CD4-positive, CD25-positive, alpha-beta regulatory T cell (primary cell): ENCODE results near the gene BPIFB6. TPM values are rescaled to one million over a fixed set of nuclear protein-coding genes. Genes with fewer than 3 reads are reported as not detected.
A peak's percentile ranks its signal among the peaks of the same experiment; 100 is the strongest.

Experiments
- ATAC-seq, 2 donors: fragments of 150-1000 bp; cut with Tn5 transposase; one replicate each; pipeline ENCODE4 v1.10.0; 2021; ENCODE audit warnings: low read depth in 2 of 2, moderate number of reproducible peaks in 2 of 2, moderate library complexity in 1 of 2
- DNase-seq, 3 donors: peaks; one replicate each; pipeline versions ENCODE4 v3.0.0 to v3.0.0-alpha.2; 2012 to 2022; ENCODE audit warnings: mixed read lengths in 1 of 3
- H3K27ac ChIP-seq: one replicate; pipeline ENCODE4 v1.7.0; 2013; ENCODE audit warnings: mild to moderate bottlenecking, low read length; ENCODE audit not compliant: insufficient read depth, poor library complexity, severe bottlenecking
- H3K27me3 ChIP-seq: one replicate; pipeline ENCODE4 v1.7.0; 2013; ENCODE audit warnings: low read length; ENCODE audit not compliant: control insufficient read depth, insufficient read depth
- H3K36me3 ChIP-seq: one replicate; pipeline ENCODE4 v1.7.0; 2013; ENCODE audit warnings: mild to moderate bottlenecking, low read length, moderate library complexity; ENCODE audit not compliant: control insufficient read depth, insufficient read depth
- H3K4me1 ChIP-seq: 2 replicates; pipeline ENCODE4 v1.7.0; 2013; ENCODE audit warnings: mild to moderate bottlenecking, low read length; ENCODE audit not compliant: insufficient read depth, control insufficient read depth, poor library complexity, severe bottlenecking
- H3K4me3 ChIP-seq: one replicate; pipeline ENCODE4 v1.7.0; 2013; ENCODE audit warnings: low read depth, mild to moderate bottlenecking, low read length, moderate library complexity
- H3K9me3 ChIP-seq, 2 experiments: 1 replicate in 1 of 2; 2 replicates in 1 of 2; pipeline ENCODE4 v1.7.0; 2013; ENCODE audit warnings: low read length in 2 of 2, mild to moderate bottlenecking in 1 of 2, moderate library complexity in 1 of 2; ENCODE audit not compliant: control insufficient read depth in 2 of 2
- H3K27ac Mint-ChIP-seq, 3 donors: one replicate each; pipeline ENCODE4 v1.8.0; 2020 to 2022; ENCODE audit warnings: mild to moderate bottlenecking in 3 of 3, mixed read lengths in 3 of 3, moderate library complexity in 2 of 3
- H3K27me3 Mint-ChIP-seq: one replicate; pipeline ENCODE4 v1.8.0; 2022; ENCODE audit warnings: mild to moderate bottlenecking, mixed read lengths
- H3K36me3 Mint-ChIP-seq: one replicate; pipeline ENCODE4 v1.8.0; 2020; ENCODE audit warnings: mixed read lengths
- H3K4me1 Mint-ChIP-seq, 4 donors: one replicate each; pipeline ENCODE4 v1.8.0; 2020 to 2022; ENCODE audit warnings: mixed read lengths in 4 of 4, mild to moderate bottlenecking in 1 of 4
- H3K4me3 Mint-ChIP-seq, 4 donors: one replicate each; pipeline ENCODE4 v1.8.0; 2020 to 2022; ENCODE audit warnings: mild to moderate bottlenecking in 4 of 4, mixed read lengths in 4 of 4, moderate library complexity in 3 of 4
- H3K9me3 Mint-ChIP-seq, 7 donors: one replicate each; pipeline ENCODE4 v1.8.0; 2020 to 2022; ENCODE audit warnings: mixed read lengths in 7 of 7, mild to moderate bottlenecking in 3 of 7, moderate library complexity in 2 of 7
- polyA plus RNA-seq, 4 donors: library from polyadenylated mRNA; unstranded; fragments of 300-500 nt; fragmentation: Illumina TruSeq; gene quantifications; one replicate each; pipeline ENCODE4 v1.2.3, GENCODE V29; 2021
- total RNA-seq: library from RNA; stranded (reverse); gene quantifications from one replicate; pipeline ENCODE4 v1.2.3, GENCODE V29; 2022

BPIFB6 gene
- total and polyA plus RNA-seq, 5 donors from 2014 or later = not detected

GRCh38 chr20:33033381-33033780 lies 1.9 kb downstream of the BPIFB6 start:
- Histone ChIP-seq H3K36me3 (no peaks in the 10 kb centered on the region), H3K9me3 (peaks cover 0 to 2% of the 10 kb centered on the region in 2 experiments), H3K4me1 (no peaks in the 10 kb centered on the region), H3K27ac (no peak overlapping the region), H3K27me3 (no peaks in the 10 kb centered on the region), H3K4me3 (no peak overlapping the region)
- Mint-ChIP-seq H3K27me3 (no peaks in the 10 kb centered on the region), H3K9me3 (peaks cover 0 to 8% (median 1%) of the 10 kb centered on the region in 7 donors), H3K36me3 (no peaks in the 10 kb centered on the region), H3K27ac (no peak overlapping the region), H3K4me1 (peaks cover 0 to 3% (median 1%) of the 10 kb centered on the region in 4 donors), H3K4me3 (no peak overlapping the region)
- DNase-seq (no peak), ATAC-seq (no peak)

GRCh38 chr20:33034115-33034514 lies 2.7 kb downstream of the BPIFB6 start:
- H3K4me1 ChIP-seq = no peaks in the 10 kb centered on the region
- H3K27me3 ChIP-seq = no peaks in the 10 kb centered on the region
- Mint-ChIP-seq H3K9me3 (peaks cover 0 to 8% (median 1%) of the 10 kb centered on the region in 7 donors), H3K4me1 (peaks cover 0 to 3% (median 1%) of the 10 kb centered on the region in 4 donors), H3K27me3 (no peaks in the 10 kb centered on the region), H3K27ac (no peak overlapping the region), H3K4me3 (no peak overlapping the region), H3K36me3 (no peaks in the 10 kb centered on the region)
- ATAC-seq (no peak), DNase-seq (no peak)
- H3K36me3 ChIP-seq = no peaks in the 10 kb centered on the region
- peaks cover 0 to 2% of the 10 kb centered on the region in 2 experiments for H3K9me3 ChIP-seq
- H3K27ac ChIP-seq = no peak overlapping the region
- no peak overlapping the region for H3K4me3 ChIP-seq

DNA sequence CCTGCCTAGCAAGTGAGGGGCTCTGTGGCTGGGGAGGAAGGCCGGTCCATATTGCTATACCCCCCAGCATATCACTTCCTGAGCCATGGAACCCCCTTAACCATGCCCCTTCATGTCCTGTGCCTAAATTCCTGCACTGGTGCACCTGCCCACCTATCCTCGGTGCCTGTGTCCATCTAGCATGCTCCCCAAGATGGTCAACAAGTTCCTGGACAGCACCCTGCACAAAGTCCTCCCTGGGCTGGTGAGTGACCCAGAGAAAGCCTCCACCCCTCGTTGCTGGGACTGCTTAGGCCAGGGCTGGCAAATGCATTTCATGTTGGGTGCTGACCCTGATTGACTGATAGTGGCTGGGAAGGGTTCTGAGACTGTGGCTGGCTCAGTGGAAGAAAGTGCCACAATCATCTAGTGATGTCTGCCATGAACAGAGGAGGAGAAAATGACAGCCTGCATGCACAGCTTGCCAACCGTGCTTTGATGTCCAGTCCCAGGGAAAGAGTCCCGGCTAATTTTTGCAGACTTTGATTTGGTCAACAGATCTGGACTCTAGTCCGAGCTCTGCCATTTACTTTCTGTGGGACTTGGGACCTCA lies 3.5 kb downstream of the BPIFB6 start:
- no peak for DNase-seq
- Histone ChIP-seq H3K36me3 (no peaks in the 10 kb centered on the region), H3K4me3 (no peak overlapping the region), H3K9me3 (peaks cover 0 to 2% of the 10 kb centered on the region in 2 experiments), H3K27ac (no peak overlapping the region), H3K27me3 (no peaks in the 10 kb centered on the region), H3K4me1 (no peaks in the 10 kb centered on the region)
- H3K9me3 Mint-ChIP-seq = peaks cover 0 to 8% (median 1%) of the 10 kb centered on the region in 7 donors
- ATAC-seq = no peak
- peak overlapping the region in 1 of 3 donors; percentile 56 for H3K27ac Mint-ChIP-seq
- H3K4me1 Mint-ChIP-seq = peaks cover 0 to 3% (median 1%) of the 10 kb centered on the region in 4 donors
- H3K27me3 Mint-ChIP-seq = no peaks in the 10 kb centered on the region
- H3K36me3 Mint-ChIP-seq = no peaks in the 10 kb centered on the region
- no peak overlapping the region for H3K4me3 Mint-ChIP-seq

GRCh38 chr20:33037456-33037855 lies 6.0 kb downstream of the BPIFB6 start:
- no peaks in the 10 kb centered on the region for H3K36me3 ChIP-seq
- no peaks in the 10 kb centered on the region for H3K4me1 ChIP-seq
- Mint-ChIP-seq H3K4me1 (peaks cover 0 to 3% (median 1%) of the 10 kb centered on the region in 4 donors), H3K27me3 (peaks cover 5% of the 10 kb centered on the region), H3K9me3 (peaks cover 0 to 8% (median 1%) of the 10 kb centered on the region in 7 donors), H3K4me3 (no peak overlapping the region), H3K36me3 (no peaks in the 10 kb centered on the region), H3K27ac (no peak overlapping the region)
- no peak for ATAC-seq
- peaks cover 0 to 2% of the 10 kb centered on the region in 2 experiments for H3K9me3 ChIP-seq
- H3K27me3 ChIP-seq = no peaks in the 10 kb centered on the region
- DNase-seq = no peak
- H3K27ac ChIP-seq = no peak overlapping the region
- H3K4me3 ChIP-seq = no peak overlapping the region

- Histone ChIP-seq H3K27ac (no peak overlapping the region), H3K9me3 (peaks cover 0 to 2% of the 10 kb centered on the region in 2 experiments), H3K36me3 (no peaks in the 10 kb centered on the region), H3K4me1 (no peaks in the 10 kb centered on the region), H3K27me3 (no peaks in the 10 kb centered on the region), H3K4me3 (no peak overlapping the region)
- ATAC-seq (no peak), DNase-seq (no peak)
- Mint-ChIP-seq H3K27ac (no peak overlapping the region), H3K9me3 (peaks cover 0 to 5% (median 0%) of the 10 kb centered on the region in 7 donors), H3K4me3 (no peak overlapping the region), H3K4me1 (peaks cover 0 to 3% (median 1%) of the 10 kb centered on the region in 4 donors), H3K36me3 (no peaks in the 10 kb centered on the region), H3K27me3 (peaks cover 5% of the 10 kb centered on the region)
These were observed 6.8 kb downstream of the BPIFB6 start for GRCh38 chr20:33038243-33038642.

DNA sequence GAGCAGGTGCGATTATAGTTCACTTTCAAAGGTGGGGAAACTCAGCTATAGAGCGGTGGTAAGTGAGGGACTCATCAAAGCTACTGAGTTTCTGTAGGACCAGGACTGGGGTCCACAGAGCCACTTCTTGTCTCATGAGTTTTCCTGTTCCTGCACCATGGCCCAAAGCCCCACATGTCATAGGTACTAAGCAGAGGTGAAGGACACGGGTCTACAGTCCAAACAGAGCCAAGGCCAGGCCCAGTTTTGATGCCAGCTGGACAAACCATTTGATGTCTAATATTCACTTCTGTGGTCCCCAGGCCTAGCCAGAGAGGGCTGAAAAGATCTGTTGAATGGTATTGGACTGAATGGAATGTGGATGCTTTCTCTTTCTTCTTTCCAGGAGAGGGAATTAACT lies 11.0 kb downstream of the BPIFB6 start:
- Mint-ChIP-seq H3K4me1 (peaks cover 0 to 3% (median 1%) of the 10 kb centered on the region in 4 donors), H3K27ac (peak overlapping the region in 1 of 3 donors; percentile 38), H3K4me3 (no peak overlapping the region), H3K9me3 (peaks cover 0 to 11% (median 5%) of the 10 kb centered on the region in 7 donors), H3K36me3 (peaks cover 4% of the 10 kb centered on the region), H3K27me3 (peaks cover 5% of the 10 kb centered on the region)
- no peak overlapping the region for H3K4me3 ChIP-seq
- H3K27ac ChIP-seq = no peak overlapping the region
- no peaks in the 10 kb centered on the region for H3K27me3 ChIP-seq
- no peaks in the 10 kb centered on the region for H3K36me3 ChIP-seq
- H3K9me3 ChIP-seq = peaks cover 5% of the 10 kb centered on the region in 2 experiments
- ATAC-seq (no peak), DNase-seq (no peak)
- H3K4me1 ChIP-seq = no peaks in the 10 kb centered on the region

- H3K36me3 ChIP-seq = no peaks in the 10 kb centered on the region
- no peaks in the 10 kb centered on the region for H3K4me1 ChIP-seq
- H3K9me3 Mint-ChIP-seq = peaks cover 0 to 11% (median 5%) of the 10 kb centered on the region in 7 donors
- DNase-seq = no peak
- H3K4me3 Mint-ChIP-seq = no peak overlapping the region
- no peak overlapping the region for H3K27ac ChIP-seq
- H3K4me3 ChIP-seq = no peak overlapping the region
- no peak for ATAC-seq
- no peaks in the 10 kb centered on the region for H3K27me3 ChIP-seq
- peak overlapping the region in 1 of 3 donors; percentile 38 for H3K27ac Mint-ChIP-seq
- peaks cover 0 to 1% (median 0%) of the 10 kb centered on the region in 4 donors for H3K4me1 Mint-ChIP-seq
- H3K27me3 Mint-ChIP-seq = peaks cover 5% of the 10 kb centered on the region
- peaks cover 4% of the 10 kb centered on the region for H3K36me3 Mint-ChIP-seq
- H3K9me3 ChIP-seq = peaks cover 5% of the 10 kb centered on the region in 2 experiments
These were observed 11.7 kb downstream of the BPIFB6 start for GRCh38 chr20:33042983-33043730.
